GM12878 (cell line): Measurements from ENCODE around the gene SLC7A10. TPM values are rescaled to one million over a fixed set of nuclear protein-coding genes. Genes with fewer than 3 reads are reported as not detected.

Source experiments
- BCL3 ChIP-seq: IDR thresholded peaks from 2 replicates; pipeline ENCODE4 v1.6.1; 2011; ENCODE audit warnings: borderline replicate concordance, low read depth, mild to moderate bottlenecking, moderate library complexity, low read length; ENCODE audit not compliant: insufficient read depth, poor library complexity, severe bottlenecking
- NR2F1 ChIP-seq: fragments of 450-650 bp; conservative IDR thresholded peaks from 2 replicates; pipeline ENCODE4 v1.6.1; 2017; ENCODE audit warnings: mild to moderate bottlenecking
- SUZ12 ChIP-seq: fragments of 200-600 bp; sonication (generic); IDR thresholded peaks from one replicate; pipeline ENCODE4 v1.6.1; 2018; ENCODE audit warnings: antibody characterized with exemption, mild to moderate bottlenecking; ENCODE audit not compliant: unreplicated experiment
- TCF3 ChIP-seq: IDR thresholded peaks from 2 replicates; pipeline ENCODE4 v1.6.1; 2012; ENCODE audit warnings: low read depth, mild to moderate bottlenecking, low read length, borderline replicate concordance; ENCODE audit not compliant: insufficient read depth
- ZBTB11 ChIP-seq: fragments of 450-650 bp; formaldehyde crosslinking; IDR thresholded peaks from 2 replicates; pipeline ENCODE4 v1.5.0; 2022; ENCODE audit warnings: mild to moderate bottlenecking, missing genetic modification characterization
- polyA plus RNA-seq, 11 experiments: library from polyadenylated mRNA; depleted of rRNA in 4 of 11; unstranded in 6 of 11; stranded (reverse) in 5 of 11; fragments of >200 nt; fragmentation: Nextera tagmentation in 4 of 11; fragmentation: Illumina TruSeq in 1 of 11; extraction: Ambion mirVana in 4 of 11; extraction: Trizol in 1 of 11; gene quantifications; 1 replicate in 1 of 11; 2 replicates in 10 of 11; pipeline versions ENCODE4 v1.2.1 to v1.2.3, GENCODE V29; 2011 to 2016; ENCODE audit warnings: inconsistent platforms in 2 of 11, missing spikeins in 2 of 11, low read depth in 1 of 11
- total RNA-seq, 4 experiments: library from RNA; depleted of rRNA in 3 of 4; stranded (reverse); fragments of >200 nt in 3 of 4; fragmentation: Illumina TruSeq in 1 of 4; extraction: Trizol in 1 of 4; gene quantifications; 2 replicates each; pipeline versions ENCODE4 v1.2.1 to v1.2.3, GENCODE V29; 2013 to 2021

SLC7A10 gene
- total and polyA plus RNA-seq, 10 of the 15 experiments (the other 5 are each of a cell fraction or from before 2014, with no cell fraction given), result not detected

- TF ChIP-seq BCL3, result no peak
- 0 out of 2 replicates have a peak, but pooled peaks have one; percentile 31 for TF ChIP-seq NR2F1
- 0 out of 2 replicates have a peak, but pooled peaks have one; percentile 29 for TF ChIP-seq TCF3
- TF ChIP-seq ZBTB11, result no peak
- TF ChIP-seq SUZ12, result no peak
Observed at GRCh38 chr19:33177417-33177979, 48.2 kb downstream of the SLC7A10 start (continued).
